DMS114 treated with DMSO at 0.1 percent for 48 hours (cell line): ENCODE data around the gene NDOR1.

Source experiments
- DNase-seq: peaks from one replicate; lab custom pipeline; 2025; ENCODE audit not compliant: unreplicated experiment; lab: John Stamatoyannopoulos, UW

NDOR1 gene

GRCh38 chr9:137167747-137168572, 37.5 kb upstream of the NDOR1 start:
- DNase-seq: no peak

GRCh38 chr9:137168573-137168903, 37.0 kb upstream of the NDOR1 start:
- no peak for DNase-seq

GRCh38 chr9:137168904-137169856, 36.3 kb upstream of the NDOR1 start:
- DNase-seq: peak; percentile 32

- no peak for DNase-seq
Measured at GRCh38 chr9:137169896-137170358, 35.6 kb upstream of the NDOR1 start, which contains the start of gene LRRC26. Gene LRRC26, minus strand, starts transcription at chr9:137170051. Its CDS starts 108 bp downstream, at chr9:137169943.

GRCh38 chr9:137170486-137171148, 34.9 kb upstream of the NDOR1 start:
- no peak for DNase-seq

- no peak for DNase-seq
Measured at GRCh38 chr9:137171149-137171900, 34.2 kb upstream of the NDOR1 start.

- DNase-seq: no peak
Measured at GRCh38 chr9:137172901-137173795, 32.4 kb upstream of the NDOR1 start.

GRCh38 chr9:137173796-137174664, 31.5 kb upstream of the NDOR1 start:
- no peak for DNase-seq

GRCh38 chr9:137174722-137175293, 30.7 kb upstream of the NDOR1 start:
- DNase-seq: no peak

- DNase-seq: no peak
Measured at GRCh38 chr9:137175345-137175961, 30.0 kb upstream of the NDOR1 start.

GRCh38 chr9:137176302-137177182, 29.0 kb upstream of the NDOR1 start:
- DNase-seq: peak; percentile 29

GRCh38 chr9:137178201-137178938, 27.1 kb upstream of the NDOR1 start:
- DNase-seq: no peak

- DNase-seq: no peak
Measured at GRCh38 chr9:137178939-137179630, 26.4 kb upstream of the NDOR1 start.

- no peak for DNase-seq
Measured at GRCh38 chr9:137179761-137180160, 25.7 kb upstream of the NDOR1 start.

GRCh38 chr9:137180491-137180890, 25.0 kb upstream of the NDOR1 start:
- DNase-seq: no peak

GRCh38 chr9:137181680-137182079, 23.8 kb upstream of the NDOR1 start:
- no peak for DNase-seq
